Aortic smooth muscle cell (primary cell): ENCODE measurements around the gene OCEL1. TPM values are rescaled to one million over a fixed set of nuclear protein-coding genes. Genes with fewer than 3 reads are reported as not detected.

Experiments used
- total RNA-seq: library from RNA; depleted of rRNA; stranded (reverse); fragments of >200 nt; gene quantifications from 2 replicates; pipeline ENCODE4 v1.2.3, GENCODE V29; 2014

Gene OCEL1
- total RNA-seq, result 1.1 and 2.7 TPM in 2 replicates

GRCh38 chr19:17226002-17226933 lies at the start of gene OCEL1:
Gene OCEL1 (plus strand): TSS chr19:17226226. CDS start chr19:17226248, 22 bp downstream.

GRCh38 chr19:17215127-17215971 lies 10.7 kb upstream of the OCEL1 start, which contains the start of gene USE1:
Gene USE1 (plus strand): TSS chr19:17215357. CDS start chr19:17215406, 49 bp downstream.

GRCh38 chr19:17245535-17245984 lies 19.5 kb downstream of the OCEL1 start, which contains the start of gene NR2F6:
Gene NR2F6 (minus strand): TSS chr19:17245919. CDS start chr19:17245220, 699 bp downstream.

GRCh38 chr19:17264641-17264979 lies 38.6 kb downstream of the OCEL1 start, which contains the start of gene USHBP1:
Gene USHBP1 (minus strand): TSS chr19:17264745. CDS start chr19:17264299, 446 bp downstream.

GRCh38 chr19:17266975-17267788 lies 41.2 kb downstream of the OCEL1 start, which contains the start of gene BABAM1:
Gene BABAM1 (plus strand): TSS chr19:17267443. CDS start chr19:17268807, 1,364 bp downstream.

Other genes starting within 250 kb of the OCEL1 start
- 0.26 and 0.31 TPM in 2 replicates for gene CPAMD8, start 199.4 kb upstream of the OCEL1 start, total RNA-seq
- gene HAUS8, start 150.8 kb upstream of the OCEL1 start, total RNA-seq, result 2.4 and 3.6 TPM in 2 replicates
- gene MYO9B, start 150.4 kb upstream of the OCEL1 start, total RNA-seq, result 59.2 and 70.3 TPM in 2 replicates
- gene USE1, start 10.9 kb upstream of the OCEL1 start, total RNA-seq, result 25.7 and 26.2 TPM in 2 replicates
- 28.7 and 33.8 TPM in 2 replicates for gene NR2F6, start 19.7 kb downstream of the OCEL1 start, total RNA-seq
- gene USHBP1, start 38.5 kb downstream of the OCEL1 start, total RNA-seq, result 0.13 and 0.25 TPM in 2 replicates
- 81.6 and 107 TPM in 2 replicates for gene BABAM1, start 41.2 kb downstream of the OCEL1 start, total RNA-seq
- 0.13 and 0.19 TPM in 2 replicates for gene ANKLE1, start 55.7 kb downstream of the OCEL1 start, total RNA-seq
- gene ABHD8, start 77.2 kb downstream of the OCEL1 start, total RNA-seq, result 8.6 and 8.8 TPM in 2 replicates
- 20.7 and 26.9 TPM in 2 replicates for gene MRPL34, start 79.6 kb downstream of the OCEL1 start, total RNA-seq
- gene DDA1, start 83.3 kb downstream of the OCEL1 start, total RNA-seq, result 36.2 and 39.7 TPM in 2 replicates
- 6.3 and 6.7 TPM in 2 replicates for gene ANO8, start 108.6 kb downstream of the OCEL1 start, total RNA-seq
- 10.6 and 11.1 TPM in 2 replicates for gene GTPBP3, start 111.3 kb downstream of the OCEL1 start, total RNA-seq
- 0.31 and 0.92 TPM in 2 replicates for gene PLVAP, start 151.1 kb downstream of the OCEL1 start, total RNA-seq
- gene CCDC194, start 168.0 kb downstream of the OCEL1 start, total RNA-seq, result 0.19 and 0.40 TPM in 2 replicates
- 28.2 and 79.7 TPM in 2 replicates for gene BST2, start 179.4 kb downstream of the OCEL1 start, total RNA-seq
- 30.6 and 36.4 TPM in 2 replicates for gene MVB12A, start 193.8 kb downstream of the OCEL1 start, total RNA-seq
- gene TMEM221, start 222.4 kb downstream of the OCEL1 start, total RNA-seq, result under 0.01 TPM in 1 of 2 replicates, not detected in the other
- gene NXNL1, start 234.7 kb downstream of the OCEL1 start, total RNA-seq, result not detected in 2 replicates
- gene SLC27A1, start 244.3 kb downstream of the OCEL1 start, total RNA-seq, result 22.6 and 22.9 TPM in 2 replicates